IPS-18c (cell line): Measurements from ENCODE around the gene BSCL2.
A peak's percentile ranks its signal among the peaks of the same experiment; 100 is the strongest.

Experiments
- H3K4me3 ChIP-seq: 2 replicates; pipeline ENCODE4 v1.7.0; 2013; ENCODE audit warnings: low read depth, mild to moderate bottlenecking, low read length, moderate library complexity; ENCODE audit not compliant: insufficient read depth
- H3K9me3 ChIP-seq: one replicate; pipeline ENCODE4 v1.6.1; 2013; ENCODE audit warnings: mild to moderate bottlenecking, low read length, moderate library complexity; ENCODE audit not compliant: control insufficient read depth, insufficient read depth

BSCL2 gene

DNA sequence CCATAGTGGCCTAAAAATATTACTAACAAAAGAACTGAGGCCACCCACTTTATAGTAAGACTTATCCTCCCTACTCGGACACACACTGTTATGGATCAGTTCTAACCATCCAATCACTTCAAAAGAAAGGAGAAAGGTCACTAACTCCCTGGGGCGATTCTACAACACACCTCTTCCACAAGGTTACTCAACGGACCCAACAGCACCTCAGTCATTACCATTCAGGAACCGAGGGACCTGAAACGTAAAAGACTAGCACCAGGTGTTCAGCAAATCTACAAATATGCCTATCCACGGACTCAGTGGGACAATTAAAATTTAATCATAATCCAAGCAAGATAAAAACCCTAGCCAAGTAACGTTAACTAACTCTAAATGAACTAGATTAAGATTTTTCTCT, 18.4 kb upstream of the BSCL2 start:
- Histone ChIP-seq H3K4me3 (peak overlapping the region; percentile 98), H3K9me3 (peaks cover 2% of the 10 kb centered on the region)

DNA sequence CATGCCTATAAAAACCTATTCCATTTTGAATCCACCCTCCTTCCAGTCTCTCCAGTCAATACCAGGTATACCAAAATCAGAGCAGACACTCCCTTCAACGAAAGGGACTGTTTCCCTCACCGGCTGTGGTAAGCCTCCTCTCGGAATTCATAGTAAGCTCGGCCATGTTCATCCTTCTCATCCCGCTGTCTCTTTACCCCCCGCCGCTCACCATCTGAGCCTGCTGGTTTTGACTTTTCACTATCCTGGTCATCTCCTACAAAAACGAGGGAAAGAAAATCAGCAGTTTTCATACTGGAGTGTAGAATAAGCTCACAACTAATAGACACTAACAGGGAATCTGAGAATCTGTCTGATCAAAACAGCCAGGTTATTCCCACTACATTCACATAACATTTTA, 16.9 kb upstream of the BSCL2 start:
- no peak overlapping the region for H3K4me3 ChIP-seq
- peaks cover 2% of the 10 kb centered on the region for H3K9me3 ChIP-seq

GRCh38 chr11:62721994-62722393, 14.8 kb upstream of the BSCL2 start:
- Histone ChIP-seq H3K9me3 (peaks cover 2% of the 10 kb centered on the region), H3K4me3 (no peak overlapping the region)

DNA sequence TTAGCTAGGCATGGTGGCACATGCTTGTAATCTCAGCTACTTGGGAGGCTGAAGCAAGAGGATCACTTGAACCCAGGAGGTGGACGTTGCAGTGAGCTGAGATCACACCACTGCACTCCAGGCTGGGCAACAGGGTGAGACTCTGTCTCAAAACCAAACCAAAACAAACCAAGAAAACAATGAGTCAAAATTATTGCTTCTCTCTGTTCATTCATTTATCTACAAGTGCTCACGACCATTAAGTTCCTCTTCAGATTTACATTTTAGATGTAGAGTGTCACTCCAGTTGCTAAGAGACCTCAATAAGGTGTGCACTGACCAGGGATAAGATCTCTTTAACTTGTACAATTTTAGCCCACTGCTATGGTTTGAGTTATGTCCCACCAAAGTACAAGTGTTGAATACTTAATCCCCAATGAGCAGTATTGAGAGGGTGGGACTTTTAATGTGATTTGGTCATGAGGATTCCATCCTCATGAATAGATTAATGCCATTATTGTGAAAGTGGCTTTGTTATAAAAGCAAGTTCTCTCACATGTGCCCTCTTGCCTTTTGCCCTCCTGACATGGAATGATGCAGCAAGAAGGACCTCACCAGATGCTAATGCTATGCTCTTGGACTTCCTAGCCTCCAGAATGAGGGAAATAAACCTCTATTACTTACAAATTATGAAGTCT, 12.2 kb upstream of the BSCL2 start:
- Histone ChIP-seq H3K4me3 (no peak overlapping the region), H3K9me3 (no peaks in the 10 kb centered on the region)

- no peak overlapping the region for H3K4me3 ChIP-seq
Measured at GRCh38 chr11:62716816-62717215, 9.6 kb upstream of the BSCL2 start.

GRCh38 chr11:62716206-62716605, 9.0 kb upstream of the BSCL2 start:
- H3K9me3 ChIP-seq, result no peaks in the 10 kb centered on the region
- no peak overlapping the region for H3K4me3 ChIP-seq

More at GRCh38 chr11:62716816-62717215, 9.6 kb upstream of the BSCL2 start:
- no peaks in the 10 kb centered on the region for H3K9me3 ChIP-seq

- H3K4me3 ChIP-seq, result no peak overlapping the region
- no peaks in the 10 kb centered on the region for H3K9me3 ChIP-seq
Measured at GRCh38 chr11:62715150-62716130, 8.2 kb upstream of the BSCL2 start.

DNA sequence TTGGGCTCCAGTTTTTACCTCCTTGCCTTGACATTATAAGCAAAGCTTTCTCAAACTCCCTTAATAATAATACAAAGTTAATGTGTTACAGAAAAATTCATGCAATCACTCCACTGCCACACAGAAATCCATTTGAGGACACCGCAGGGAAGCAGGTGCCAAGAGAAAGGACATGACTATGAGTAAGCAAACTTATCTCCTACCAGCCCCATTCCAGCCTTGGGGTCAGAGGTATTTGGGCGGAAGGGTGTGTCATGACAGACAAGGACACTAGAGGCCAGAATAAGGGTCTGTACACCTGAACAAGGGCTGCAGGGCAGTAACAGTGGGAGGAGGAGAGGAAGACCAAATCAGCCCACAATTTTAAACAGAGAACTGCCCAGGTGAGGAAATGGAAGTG, 6.1 kb upstream of the BSCL2 start:
- no peak overlapping the region for H3K4me3 ChIP-seq
- H3K9me3 ChIP-seq, result no peaks in the 10 kb centered on the region

GRCh38 chr11:62712861-62713260, 5.6 kb upstream of the BSCL2 start:
- H3K4me3 ChIP-seq, result no peak overlapping the region
- no peaks in the 10 kb centered on the region for H3K9me3 ChIP-seq

DNA sequence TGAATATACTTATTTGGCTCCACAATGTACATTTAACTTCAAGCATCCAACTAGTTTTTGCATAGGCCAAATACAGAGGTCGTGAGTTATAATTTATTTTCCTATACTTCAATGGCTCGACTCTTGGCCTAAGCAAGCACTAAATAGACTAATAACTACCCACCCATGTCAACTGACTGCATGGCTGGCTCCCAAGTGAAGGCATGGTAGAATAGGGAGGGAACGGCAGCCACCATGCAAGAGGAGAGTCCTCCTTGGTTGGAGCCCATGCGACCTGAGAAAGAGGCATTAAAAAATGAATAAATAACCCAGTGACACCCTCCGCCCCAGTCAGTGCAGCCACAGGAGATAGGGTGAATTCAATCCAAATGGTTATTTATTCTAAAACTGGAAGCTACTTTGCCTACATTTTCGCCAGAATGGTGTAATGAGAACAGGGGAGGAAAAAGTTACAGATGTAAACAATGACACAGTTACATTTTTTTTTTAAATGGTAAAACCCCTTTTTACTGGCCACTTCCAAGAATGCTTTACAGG, 5.1 kb upstream of the BSCL2 start:
- Histone ChIP-seq H3K9me3 (no peaks in the 10 kb centered on the region), H3K4me3 (no peak overlapping the region)

DNA sequence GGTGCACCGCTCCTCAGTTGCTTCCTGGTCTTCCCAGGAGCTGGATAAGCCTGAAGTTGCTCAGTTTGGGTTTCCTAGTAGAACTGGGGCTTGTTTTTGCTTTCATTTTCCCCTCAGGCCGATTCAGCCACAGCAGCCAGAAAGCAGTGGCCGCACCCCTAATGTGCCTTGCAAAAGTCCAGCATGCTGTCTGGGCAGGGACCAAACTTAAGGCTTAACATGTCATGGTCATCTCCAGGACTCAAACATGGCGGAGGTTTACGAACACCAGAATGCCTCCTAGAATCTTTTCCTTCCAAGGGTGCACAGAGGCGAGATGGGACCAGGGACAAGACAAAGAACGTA, 2.7 kb upstream of the BSCL2 start:
- Histone ChIP-seq H3K9me3 (no peaks in the 10 kb centered on the region), H3K4me3 (peak overlapping the region; percentile 81)

- peak overlapping the region; percentile 81 for H3K4me3 ChIP-seq
Measured at GRCh38 chr11:62709247-62710000, 2.2 kb upstream of the BSCL2 start.

GRCh38 chr11:62708793-62709192, 1.6 kb upstream of the BSCL2 start:
- Histone ChIP-seq H3K4me3 (peak overlapping the region; percentile 81), H3K9me3 (no peaks in the 10 kb centered on the region)

More at GRCh38 chr11:62709247-62710000, 2.2 kb upstream of the BSCL2 start:
- H3K9me3 ChIP-seq, result no peaks in the 10 kb centered on the region

DNA sequence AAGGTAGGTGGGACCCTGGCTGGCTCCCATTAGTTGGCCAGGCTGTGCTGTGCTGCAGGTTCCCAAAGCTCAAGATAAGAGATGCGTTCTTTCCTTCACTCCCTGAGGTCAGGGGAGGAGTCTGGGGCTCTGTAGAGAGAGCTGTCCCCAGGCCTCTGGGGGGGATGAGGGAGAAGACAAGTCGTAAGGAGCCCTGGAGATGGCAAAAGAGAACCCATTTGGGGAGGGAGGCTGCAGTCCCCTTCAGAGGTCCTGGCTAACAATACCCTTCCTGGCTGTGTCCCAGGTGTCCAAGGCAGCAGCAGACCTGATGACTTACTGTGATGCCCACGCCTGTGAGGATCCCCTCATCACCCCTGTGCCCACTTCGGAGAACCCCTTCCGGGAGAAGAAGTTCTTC, 1.2 kb upstream of the BSCL2 start:
- peak overlapping the region; percentile 81; the same call in 1 of the 2 replicates for H3K4me3 ChIP-seq

DNA sequence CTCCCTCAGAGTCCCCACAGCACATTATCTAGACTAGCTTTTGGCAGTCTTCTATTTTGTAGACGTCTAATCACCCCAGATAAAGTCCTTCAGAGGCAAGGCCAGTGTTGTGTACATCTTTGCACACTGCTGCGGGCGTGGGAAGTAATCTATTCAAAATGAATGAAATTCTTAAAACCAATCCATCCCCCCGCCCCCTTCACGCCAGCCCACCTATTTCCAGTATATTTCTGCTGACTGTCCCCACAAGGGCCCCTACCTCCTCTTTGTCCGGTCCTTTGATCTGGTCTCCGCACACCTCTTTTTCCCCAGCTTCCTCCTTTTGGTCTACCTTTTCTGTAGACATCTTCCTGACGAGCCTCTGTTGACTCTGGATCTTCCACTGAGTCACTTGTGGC, 375 bp downstream of the BSCL2 start:
- H3K4me3 ChIP-seq, result peak overlapping the region; percentile 63
- H3K9me3 ChIP-seq, result no peaks in the 10 kb centered on the region

More for the DNA sequence above, 1.2 kb upstream of the BSCL2 start:
- no peaks in the 10 kb centered on the region for H3K9me3 ChIP-seq

DNA sequence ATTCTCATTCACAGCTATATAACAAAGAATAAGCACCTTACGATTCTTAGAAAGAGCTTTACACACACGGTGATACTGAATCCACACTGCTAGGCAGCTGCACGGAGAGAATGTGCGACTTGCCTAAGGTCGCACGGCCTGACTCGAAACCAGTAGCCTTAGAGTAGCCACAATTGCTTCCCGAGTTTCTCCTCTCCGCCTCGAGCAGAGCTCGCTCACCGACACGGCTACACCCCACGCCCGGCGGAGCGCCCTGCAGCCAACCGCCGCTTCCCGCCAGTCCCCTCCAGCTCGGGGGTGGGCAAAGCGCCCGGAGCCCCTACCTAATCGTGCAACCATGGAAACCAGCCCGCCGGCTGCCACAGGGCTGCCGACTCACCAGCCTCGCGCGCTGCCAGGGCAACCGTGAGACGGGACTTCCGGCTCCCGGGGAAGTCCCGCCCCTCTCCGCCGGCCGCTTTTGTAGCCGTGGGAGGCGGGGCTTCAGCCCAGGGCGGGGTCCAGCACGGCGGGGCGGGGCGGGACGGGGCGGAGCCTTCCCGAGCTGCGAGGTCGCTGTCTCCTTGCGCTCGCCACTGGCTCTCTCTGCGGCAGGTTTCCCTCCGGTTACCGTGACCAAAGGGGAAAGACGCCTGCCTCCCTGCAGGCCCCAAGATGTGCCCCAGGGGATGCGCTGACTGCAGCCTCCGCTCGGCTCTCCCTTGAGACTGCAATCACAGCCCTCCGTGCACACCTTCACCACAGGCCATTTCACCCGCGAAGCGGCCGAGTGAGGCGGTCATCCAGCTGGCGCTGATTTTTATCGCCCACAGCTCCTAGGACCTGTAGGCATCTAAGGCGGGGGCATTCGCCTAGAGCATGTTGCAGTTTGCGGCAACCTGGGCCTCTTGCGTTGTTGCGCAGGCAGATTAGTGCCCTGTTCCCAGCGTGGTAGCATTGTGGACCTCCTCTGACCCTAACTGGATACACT, 1.1 kb downstream of the BSCL2 start:
- no peaks in the 10 kb centered on the region for H3K9me3 ChIP-seq
- peak overlapping the region; percentile 63 for H3K4me3 ChIP-seq
